ENCODE measurements around the gene ADGRL2. TPM values are rescaled to one million over a fixed set of nuclear protein-coding genes. Genes with fewer than 3 reads are reported as not detected.

Gene ADGRL2
- total and polyA plus RNA-seq, 2 of the 4 experiments (the other 2 are of a cell fraction): 17.0 to 42.7 TPM

DNA sequence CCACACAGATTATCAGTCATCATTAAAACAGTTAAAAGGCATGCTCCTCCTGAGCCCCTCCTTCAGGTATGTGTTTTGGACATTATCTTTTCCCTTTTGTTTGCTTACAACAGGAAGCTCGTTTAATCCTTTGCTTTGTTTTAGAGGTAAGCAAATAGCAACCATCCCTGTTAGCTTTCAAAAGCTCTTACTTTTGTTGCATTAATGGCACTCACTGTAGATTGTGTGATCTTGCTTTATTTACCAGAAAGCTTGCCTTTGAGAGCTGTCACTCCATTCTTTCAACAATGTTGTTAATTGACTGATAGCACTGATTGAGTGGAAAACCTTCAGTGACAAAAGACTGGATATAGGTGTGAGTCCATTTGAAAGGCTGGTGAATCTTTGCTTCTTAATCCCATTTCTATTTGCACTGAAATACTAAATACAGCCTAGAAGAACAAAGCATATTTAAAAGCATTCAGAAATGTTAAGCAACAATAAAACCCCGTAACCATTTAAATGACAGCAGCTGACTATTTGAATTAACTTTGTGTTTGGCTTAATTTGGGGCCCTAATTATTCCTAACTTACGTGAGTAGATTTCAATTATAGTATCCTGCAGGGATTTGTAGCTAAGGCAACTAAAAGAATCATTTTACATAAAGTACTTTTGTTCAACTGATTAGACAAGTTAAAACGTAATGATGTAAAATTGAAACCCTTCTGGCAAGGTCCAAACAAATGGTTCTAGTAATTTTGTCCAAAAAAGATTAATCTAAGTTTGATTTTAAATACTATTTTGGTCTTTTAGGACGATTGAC lies 48.3 kb downstream of the ADGRL2 start:
- Histone ChIP-seq H3K23ac (ENCODE audit: low read depth, low read length) (no peak overlapping the region), H3K4me3 (ENCODE audit: insufficient read depth, low read depth, low read length) (no peak overlapping the region), H4K8ac (ENCODE audit: low read depth in 2 of 2, low read length in 2 of 2) (no peak overlapping the region), H3K4ac (ENCODE audit: low read depth, low read length) (no peak overlapping the region), H3K4me1 (ENCODE audit: control insufficient read depth, insufficient read depth, low read length) (no peaks in the 10 kb centered on the region), H3K27me3 (ENCODE audit: control insufficient read depth, insufficient read depth, low read length) (no peaks in the 10 kb centered on the region), H2BK120ac (ENCODE audit: low read depth, low read length) (no peak overlapping the region), H4K91ac (ENCODE audit: insufficient read depth, low read depth, low read length) (no peak overlapping the region), H2AK9ac (replicated peaks; ENCODE audit: low read depth, low read length, poor library complexity) (no peak overlapping the region), H3K9me3 (ENCODE audit: control insufficient read depth, insufficient read depth, low read length) (no peaks in the 10 kb centered on the region), H3K14ac (replicated peaks; ENCODE audit: low read depth, low read length) (no peak overlapping the region), H3K56ac (ENCODE audit: extremely low read depth, insufficient read depth, low read length) (no peak overlapping the region), H3K79me1 (ENCODE audit: low read depth in 1 of 2, low read length in 2 of 2) (no peaks in the 10 kb centered on the region), H3K36me3 (ENCODE audit: control insufficient read depth, insufficient read depth, low read length) (no peaks in the 10 kb centered on the region), H3K9ac (ENCODE audit: low read depth, low read length) (no peak overlapping the region), H3K27ac (ENCODE audit: insufficient read depth, low read length) (no peak overlapping the region), H2AFZ (replicated peaks; ENCODE audit: low read length, poor library complexity) (no peak overlapping the region), H4K5ac (ENCODE audit: low read depth, low read length) (no peak overlapping the region), H3K18ac (ENCODE audit: low read depth, low read length) (no peak overlapping the region), H3K9me1 (ENCODE audit: insufficient read depth, low read length) (no peaks in the 10 kb centered on the region), H2BK5ac (ENCODE audit: low read depth, low read length, poor library complexity, severe bottlenecking) (no peak overlapping the region), H2BK20ac (ENCODE audit: low read depth, low read length) (no peak overlapping the region), H3K4me2 (ENCODE audit: low read depth, low read length) (no peak overlapping the region), H4K20me1 (ENCODE audit: insufficient read depth, low read length) (no peaks in the 10 kb centered on the region), H2AK5ac (ENCODE audit: low read depth, low read length) (no peak overlapping the region), H2BK15ac (ENCODE audit: low read depth, low read length) (no peak overlapping the region)
- in situ Hi-C loops (cut with MboI; ENCODE audit: low sequenced_read_pairs) (no loop called here), intact Hi-C loops (cut with micrococcal nuclease) (no loop called here), dilution Hi-C loops (cut with HindIII; ENCODE audit: low sequenced_read_pairs, unreplicated experiment) (no loop called here)
- no peak for TF ChIP-seq RAD21 (IDR thresholded peaks at IDR 0.05; ENCODE audit: low read length)
- no peak for TF ChIP-seq FOS (IDR thresholded peaks at IDR 0.05; ENCODE audit: low read depth, low read length)
- no peak for DNase-seq
- WGBS, 2 experiments (ENCODE audit: extremely low coverage in 2 of 2, insufficient read length in 1 of 2): no CpG with 5 or more reads among the region's 5 CpGs
- BruUV-seq (replicated peaks): no TSS peak
- CTCF ChIA-PET: interaction anchor here (0.6 kb wide), 1 partner anchor 178 kb away, joined by 4 read pairs; no protein-coding TSS in a partner anchor
- no peak for ATAC-seq (ENCODE audit: low read depth)
- POLR2A ChIA-PET (ENCODE audit: unreplicated experiment): interaction anchor here (0.5 kb wide), 1 partner anchor 1392 kb away, joined by 3 read pairs; no protein-coding TSS in a partner anchor

Data from IMR-90 (cell line).